ENCODE measurements around the gene BEST3. TPM values are rescaled to one million over a fixed set of nuclear protein-coding genes. Genes with fewer than 3 reads are reported as not detected.

The BEST3 gene
- total and polyA plus RNA-seq, 2 donors (not counting 3 experiments of a cell fraction or from before 2014, with no cell fraction given) = 0.12 to 0.18 TPM

DNA sequence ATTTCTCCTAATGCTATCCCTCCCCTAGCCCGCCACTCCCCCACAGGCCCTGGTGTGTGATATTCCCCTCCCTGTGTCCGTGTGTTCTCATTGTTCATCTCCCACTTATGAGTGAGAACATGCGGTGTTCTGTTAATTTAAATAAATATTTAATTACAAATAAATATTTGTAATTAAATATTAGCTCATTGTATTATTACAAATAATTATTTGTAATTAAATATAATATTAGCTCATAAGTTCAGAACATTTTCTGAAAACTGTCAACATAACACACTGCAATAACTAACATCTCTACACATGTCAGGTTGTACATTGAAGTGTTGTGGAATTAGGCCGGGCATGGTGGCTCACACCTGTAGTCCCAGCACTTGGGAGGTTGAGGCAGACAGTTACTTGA, 45.0 kb upstream of the BEST3 start:
- H3K9ac ChIP-seq (replicated peaks; ENCODE audit: extremely low read depth, insufficient read depth, low read length) = no peak overlapping the region
- H3K9me1 ChIP-seq (replicated peaks; ENCODE audit: control insufficient read depth, extremely low read depth, insufficient read depth, low read length) = no peaks in the 10 kb centered on the region
- H3K4me1 ChIP-seq (ENCODE audit: control insufficient read depth, extremely low read depth, insufficient read depth, low read length) = peaks cover 5% of the 10 kb centered on the region
- H3K4me3 ChIP-seq (replicated peaks in 1 of 3; ENCODE audit: insufficient read depth in 1 of 3, low read depth in 1 of 3, low read length in 3 of 3) = no peak overlapping the region
- no peaks in the 10 kb centered on the region for H3K36me3 ChIP-seq (ENCODE audit: control insufficient read depth in 2 of 2, extremely low read depth in 1 of 2, insufficient read depth in 2 of 2, low read length in 2 of 2)
- H3K9me3 ChIP-seq (replicated peaks; ENCODE audit: control insufficient read depth, insufficient read depth, low read length) = no peaks in the 10 kb centered on the region
- no peak for TF ChIP-seq FOS (IDR thresholded peaks at IDR 0.05; ENCODE audit: borderline replicate concordance, insufficient read depth, low read length)
- TF ChIP-seq, protein P1, sequence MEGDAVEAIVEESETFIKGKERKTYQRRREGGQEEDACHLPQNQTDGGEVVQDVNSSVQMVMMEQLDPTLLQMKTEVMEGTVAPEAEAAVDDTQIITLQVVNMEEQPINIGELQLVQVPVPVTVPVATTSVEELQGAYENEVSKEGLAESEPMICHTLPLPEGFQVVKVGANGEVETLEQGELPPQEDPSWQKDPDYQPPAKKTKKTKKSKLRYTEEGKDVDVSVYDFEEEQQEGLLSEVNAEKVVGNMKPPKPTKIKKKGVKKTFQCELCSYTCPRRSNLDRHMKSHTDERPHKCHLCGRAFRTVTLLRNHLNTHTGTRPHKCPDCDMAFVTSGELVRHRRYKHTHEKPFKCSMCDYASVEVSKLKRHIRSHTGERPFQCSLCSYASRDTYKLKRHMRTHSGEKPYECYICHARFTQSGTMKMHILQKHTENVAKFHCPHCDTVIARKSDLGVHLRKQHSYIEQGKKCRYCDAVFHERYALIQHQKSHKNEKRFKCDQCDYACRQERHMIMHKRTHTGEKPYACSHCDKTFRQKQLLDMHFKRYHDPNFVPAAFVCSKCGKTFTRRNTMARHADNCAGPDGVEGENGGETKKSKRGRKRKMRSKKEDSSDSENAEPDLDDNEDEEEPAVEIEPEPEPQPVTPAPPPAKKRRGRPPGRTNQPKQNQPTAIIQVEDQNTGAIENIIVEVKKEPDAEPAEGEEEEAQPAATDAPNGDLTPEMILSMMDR (IDR thresholded peaks at IDR 0.05; ENCODE audit: extremely low read depth in 1 of 2, insufficient read depth in 1 of 2, low read depth in 1 of 2, low read length in 2 of 2) = no peak
- no peak for TF ChIP-seq JUN (IDR thresholded peaks at IDR 0.05; ENCODE audit: borderline replicate concordance, insufficient read depth, insufficient read length, low read depth)
- no peak for TF ChIP-seq POLR2AphosphoS5 (IDR thresholded peaks at IDR 0.05; ENCODE audit: insufficient read depth, low read depth, low read length)
- no peak for TF ChIP-seq GATA2 (IDR thresholded peaks at IDR 0.05; ENCODE audit: insufficient read depth, insufficient read length, low read depth, low read length)
- TF ChIP-seq MYC (IDR thresholded peaks at IDR 0.05; ENCODE audit: low read depth, low read length) = no peak
- no peak for TF ChIP-seq EZH2 (IDR thresholded peaks at IDR 0.05; ENCODE audit: borderline replicate concordance, low read depth, low read length, severe bottlenecking)
- TF ChIP-seq, protein P2, sequence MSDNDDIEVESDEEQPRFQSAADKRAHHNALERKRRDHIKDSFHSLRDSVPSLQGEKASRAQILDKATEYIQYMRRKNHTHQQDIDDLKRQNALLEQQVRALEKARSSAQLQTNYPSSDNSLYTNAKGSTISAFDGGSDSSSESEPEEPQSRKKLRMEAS (IDR thresholded peaks at IDR 0.05; ENCODE audit: insufficient read depth, insufficient read length) = no peak
- no peak for TF ChIP-seq POLR2A (IDR thresholded peaks at IDR 0.05; ENCODE audit: low read depth, low read length)
- no TSS peak for BruUV-seq (replicated peaks)
- H3K27ac ChIP-seq (ENCODE audit: insufficient read depth, low read depth, low read length) = no peak overlapping the region
- dilution Hi-C loops (cut with MboI; ENCODE audit: extremely low pct_ligation_motif_present, low sequenced_read_pairs) (no loop called here), intact Hi-C loops (cut with micrococcal nuclease) (no loop called here)
- H3K4me2 ChIP-seq (ENCODE audit: insufficient read depth, low read length) = no peak overlapping the region
- no peaks in the 10 kb centered on the region for H4K20me1 ChIP-seq (replicated peaks; ENCODE audit: control insufficient read depth, extremely low read depth, insufficient read depth, low read length)
- FAIRE-seq (no peak), DNase-seq (ENCODE audit: low read depth, low spot score) (no peak)
- no peak overlapping the region for H2AFZ ChIP-seq (ENCODE audit: low read depth, low read length)
- H3K79me2 ChIP-seq (ENCODE audit: control insufficient read depth, insufficient read depth, low read length) = peaks cover 1% of the 10 kb centered on the region
- no peaks in the 10 kb centered on the region for H3K27me3 ChIP-seq (ENCODE audit: control insufficient read depth in 2 of 2, insufficient read depth in 2 of 2, low read length in 2 of 2)
- CTCF ChIA-PET = no interaction called here
- POLR2A ChIA-PET = interaction anchor here (0.7 kb wide), 1 partner anchor 429 kb away, joined by 4 read pairs; no protein-coding TSS in a partner anchor
